UCSD-AML1 (cell line): Measurements from ENCODE around the gene ST6GALNAC1.
"Not testable (repeated sequence)": the region's sequence is repeated elsewhere in the genome, so short reads cannot be mapped to it uniquely, and the experiment has no call there.

Source experiments
- DNase-seq: peaks from one replicate; lab custom pipeline; 2025; ENCODE audit not compliant: unreplicated experiment; lab: John Stamatoyannopoulos, UW

Gene ST6GALNAC1

GRCh38 chr17:76614064-76614759, 29.3 kb downstream of the ST6GALNAC1 start:
- not testable (repeated sequence) for DNase-seq

GRCh38 chr17:76612977-76613851, 30.3 kb downstream of the ST6GALNAC1 start:
- DNase-seq, result peak; percentile 31

GRCh38 chr17:76612465-76612864, 31.1 kb downstream of the ST6GALNAC1 start:
- no peak for DNase-seq

GRCh38 chr17:76611758-76612157, 31.8 kb downstream of the ST6GALNAC1 start:
- DNase-seq, result no peak

- not testable (repeated sequence) for DNase-seq
These were observed 32.3 kb downstream of the ST6GALNAC1 start for GRCh38 chr17:76611080-76611749.

- not testable (repeated sequence) for DNase-seq
These were observed 36.9 kb downstream of the ST6GALNAC1 start for GRCh38 chr17:76606685-76607084.

- no peak for DNase-seq
These were observed 42.5 kb downstream of the ST6GALNAC1 start for GRCh38 chr17:76601065-76601464.

- no peak for DNase-seq
These were observed 43.7 kb downstream of the ST6GALNAC1 start for GRCh38 chr17:76599694-76600460.

GRCh38 chr17:76598004-76598439, 45.5 kb downstream of the ST6GALNAC1 start:
- DNase-seq, result no peak

- no peak for DNase-seq
These were observed 46.2 kb downstream of the ST6GALNAC1 start for GRCh38 chr17:76597156-76598003.

GRCh38 chr17:76594690-76595089, 48.9 kb downstream of the ST6GALNAC1 start:
- no peak for DNase-seq

GRCh38 chr17:76593959-76594358, 49.6 kb downstream of the ST6GALNAC1 start:
- no peak for DNase-seq

GRCh38 chr17:76593384-76593826, 50.2 kb downstream of the ST6GALNAC1 start:
- no peak for DNase-seq

GRCh38 chr17:76588182-76588581, 55.4 kb downstream of the ST6GALNAC1 start:
- no peak for DNase-seq

GRCh38 chr17:76586741-76587487, 56.6 kb downstream of the ST6GALNAC1 start:
- DNase-seq, result no peak

- DNase-seq, result peak; percentile 69
These were observed 57.6 kb downstream of the ST6GALNAC1 start, which contains the start of gene ST6GALNAC2 for GRCh38 chr17:76585649-76586593. Gene ST6GALNAC2, minus strand, starts transcription at chr17:76585860. Its CDS starts 52 bp downstream, at chr17:76585808.

- no peak for DNase-seq
These were observed 58.4 kb downstream of the ST6GALNAC1 start for GRCh38 chr17:76585033-76585648.
